Keratinocyte (primary cell): ENCODE results near the gene ASXL2. TPM values are rescaled to one million over a fixed set of nuclear protein-coding genes. Genes with fewer than 3 reads are reported as not detected.

Source experiments
- DNase-seq: peaks from one replicate; pipeline ENCODE4 v3.0.0-alpha.2; 2011; ENCODE audit warnings: low read depth, missing footprints, low spot score
- FAIRE-seq: peaks from 2 replicates; lab custom pipeline; 2011; peaks lifted over from hg19 to GRCh38; lab: Jason Lieb, UNC
- H2AFZ ChIP-seq: 2 replicates; pipeline ENCODE4 v1.6.0; 2012; ENCODE audit warnings: low read length, control low read depth, inconsistent platforms; ENCODE audit not compliant: control insufficient read depth
- H3K27ac ChIP-seq: 2 replicates; pipeline ENCODE4 v1.5.1; 2011; ENCODE audit warnings: low read length; ENCODE audit not compliant: control insufficient read depth, insufficient read depth
- H3K27me3 ChIP-seq: 3 replicates; pipeline ENCODE4 v1.6.0; 2011; ENCODE audit warnings: low read length; ENCODE audit not compliant: control insufficient read depth, insufficient read depth; ENCODE audit errors: extremely low read depth
- H3K36me3 ChIP-seq, 2 experiments: 2 replicates in 1 of 2; 3 replicates in 1 of 2; pipeline ENCODE4 v1.5.1; 2011; ENCODE audit warnings: low read length in 2 of 2, mild to moderate bottlenecking in 1 of 2; ENCODE audit not compliant: control insufficient read depth in 2 of 2, insufficient read depth in 2 of 2; ENCODE audit errors: extremely low read depth in 1 of 2
- H3K4me1 ChIP-seq: 3 replicates; pipeline ENCODE4 v1.5.1; 2011; ENCODE audit warnings: low read length; ENCODE audit not compliant: control insufficient read depth, insufficient read depth; ENCODE audit errors: extremely low read depth
- H3K4me2 ChIP-seq: 3 replicates; pipeline ENCODE4 v1.6.0; 2011; ENCODE audit warnings: low read depth, low read length; ENCODE audit not compliant: control insufficient read depth, insufficient read depth; ENCODE audit errors: extremely low read depth
- H3K4me3 ChIP-seq, 3 experiments: fragments of 200-600 bp in 1 of 3; sonication (generic) in 1 of 3; 2 replicates in 2 of 3; 3 replicates in 1 of 3; pipeline ENCODE4 v1.5.1; 2011 to 2016; ENCODE audit warnings: low read length in 3 of 3, mild to moderate bottlenecking in 3 of 3, control low read depth in 2 of 3, inconsistent platforms in 1 of 3, low read depth in 1 of 3, mixed read lengths in 1 of 3, mixed run types in 1 of 3, moderate library complexity in 1 of 3; ENCODE audit not compliant: control insufficient read depth in 2 of 3, insufficient read depth in 2 of 3; ENCODE audit errors: extremely low read depth in 1 of 3
- H3K79me2 ChIP-seq: 2 replicates; pipeline ENCODE4 v1.6.0; 2012; ENCODE audit warnings: low read length; ENCODE audit not compliant: control insufficient read depth, insufficient read depth
- H3K9ac ChIP-seq: 3 replicates; pipeline ENCODE4 v1.6.0; 2011; ENCODE audit warnings: low read length; ENCODE audit not compliant: control insufficient read depth, insufficient read depth; ENCODE audit errors: extremely low read depth
- H3K9me1 ChIP-seq: 3 replicates; pipeline ENCODE4 v1.6.0; 2011; ENCODE audit warnings: low read length; ENCODE audit not compliant: control insufficient read depth, insufficient read depth; ENCODE audit errors: extremely low read depth
- H3K9me3 ChIP-seq: 2 replicates; pipeline ENCODE4 v1.5.1; 2012; ENCODE audit warnings: low read depth, low read length; ENCODE audit not compliant: control insufficient read depth
- H4K20me1 ChIP-seq: 3 replicates; pipeline ENCODE4 v1.6.0; 2011; ENCODE audit warnings: low read length; ENCODE audit not compliant: control insufficient read depth, insufficient read depth; ENCODE audit errors: extremely low read depth
- CTCF ChIP-seq, 3 experiments: IDR thresholded peaks in 1 of 3; conservative IDR thresholded peaks in 1 of 3; optimal IDR thresholded peaks in 1 of 3; 2 replicates in 2 of 3; 3 replicates in 1 of 3; pipeline versions ENCODE3 to v1.5.1; 2011; ENCODE audit warnings: low read length in 3 of 3, mild to moderate bottlenecking in 3 of 3, moderate library complexity in 2 of 3, control low read depth in 1 of 3, inconsistent platforms in 1 of 3; ENCODE audit not compliant: insufficient read depth in 2 of 3; ENCODE audit errors: extremely low read depth in 1 of 3
- EZH2 ChIP-seq: IDR thresholded peaks from one replicate; pipeline ENCODE4 v1.6.1; 2012; ENCODE audit warnings: inconsistent platforms, mild to moderate bottlenecking, low read length, moderate library complexity
- dilution Hi-C: fragments of 300-500 bp; cut with MboI; formaldehyde crosslinking; loops from one replicate; pipeline ENCODE4 v1.7.0; 2020; ENCODE audit warnings: low sequenced_read_pairs; ENCODE audit not compliant: extremely low pct_ligation_motif_present
- polyA plus RNA-seq, 5 experiments: library from polyadenylated mRNA; depleted of rRNA in 3 of 5; stranded (reverse) in 3 of 5; stranded (forward) in 1 of 5; unstranded in 1 of 5; fragments of >200 nt; gene quantifications; 1 replicate in 1 of 5; 2 replicates in 3 of 5; 3 replicates in 1 of 5; pipeline versions ENCODE4 v1.2.1 to v1.2.3, GENCODE V29; 2011 to 2012; ENCODE audit warnings: missing spikeins in 2 of 5, low read depth in 1 of 5, low replicate concordance in 1 of 5

Gene ASXL2
- polyA plus RNA-seq, 1 donor (not counting 4 experiments of a cell fraction or from before 2014, with no cell fraction given) = 12.5 TPM

- Histone ChIP-seq H3K4me3 (no peak overlapping the region), H4K20me1 (no peaks in the 10 kb centered on the region), H2AFZ (no peak overlapping the region), H3K9ac (no peak overlapping the region), H3K4me1 (no peaks in the 10 kb centered on the region), H3K27ac (no peak overlapping the region), H3K79me2 (no peaks in the 10 kb centered on the region), H3K36me3 (peaks cover 2 to 3% of the 10 kb centered on the region in 2 experiments), H3K4me2 (no peak overlapping the region), H3K9me1 (no peaks in the 10 kb centered on the region), H3K27me3 (no peaks in the 10 kb centered on the region), H3K9me3 (no peaks in the 10 kb centered on the region)
- FAIRE-seq (no peak), DNase-seq (no peak)
- dilution Hi-C loops = no loop called here
- TF ChIP-seq CTCF (optimal IDR thresholded peaks at IDR 0.05 in 1 of 3, IDR thresholded peaks at IDR 0.05 in 1 of 3, conservative IDR thresholded peaks at IDR 0.05 in 1 of 3; ENCODE audit: extremely low read depth in 1 of 3, insufficient read depth in 2 of 3, low read length in 3 of 3) = no peak
- no peak for TF ChIP-seq EZH2
Measured at GRCh38 chr2:25736899-25737515, 141.3 kb downstream of the ASXL2 start.

- H3K27ac ChIP-seq = no peak overlapping the region
- dilution Hi-C loops = no loop called here
- H2AFZ ChIP-seq = no peak overlapping the region
- no peak overlapping the region for H3K4me3 ChIP-seq
- H3K9me1 ChIP-seq = no peaks in the 10 kb centered on the region
- H3K4me1 ChIP-seq = no peaks in the 10 kb centered on the region
- no peaks in the 10 kb centered on the region for H3K79me2 ChIP-seq
- FAIRE-seq (no peak), DNase-seq (no peak)
- H3K27me3 ChIP-seq = no peaks in the 10 kb centered on the region
- TF ChIP-seq EZH2 = no peak
- H4K20me1 ChIP-seq = no peaks in the 10 kb centered on the region
- no peaks in the 10 kb centered on the region for H3K9me3 ChIP-seq
- H3K4me2 ChIP-seq = no peak overlapping the region
- H3K9ac ChIP-seq = no peak overlapping the region
- H3K36me3 ChIP-seq = no peaks in the 10 kb centered on the region
Measured at GRCh38 chr2:25735835-25736234, 142.5 kb downstream of the ASXL2 start.

GRCh38 chr2:25728559-25728958 lies 149.7 kb downstream of the ASXL2 start:
- no peak overlapping the region for H3K4me2 ChIP-seq
- H3K9ac ChIP-seq = no peak overlapping the region
- H4K20me1 ChIP-seq = no peaks in the 10 kb centered on the region
- DNase-seq (no peak), FAIRE-seq (no peak)
- H2AFZ ChIP-seq = no peak overlapping the region
- no peaks in the 10 kb centered on the region for H3K79me2 ChIP-seq
- no peaks in the 10 kb centered on the region for H3K27me3 ChIP-seq
- no peak overlapping the region for H3K27ac ChIP-seq
- H3K4me1 ChIP-seq = no peaks in the 10 kb centered on the region
- H3K9me1 ChIP-seq = no peaks in the 10 kb centered on the region
- H3K9me3 ChIP-seq = no peaks in the 10 kb centered on the region
- TF ChIP-seq EZH2 (no peak), CTCF (optimal IDR thresholded peaks at IDR 0.05 in 1 of 3, IDR thresholded peaks at IDR 0.05 in 1 of 3, conservative IDR thresholded peaks at IDR 0.05 in 1 of 3; ENCODE audit: extremely low read depth in 1 of 3, insufficient read depth in 2 of 3, low read length in 3 of 3) (no peak)
- no peak overlapping the region for H3K4me3 ChIP-seq
- dilution Hi-C loops = no loop called here
- H3K36me3 ChIP-seq = no peaks in the 10 kb centered on the region
